HG03095 (cell line): ENCODE measurements around the gene CBY2.

Source experiments
- ATAC-seq: cut with Tn5 transposase; IDR thresholded peaks from one replicate; pipeline ENCODE4 v1.9.1; 2021; ENCODE audit warnings: moderate library complexity; ENCODE audit not compliant: unreplicated experiment

The CBY2 gene

GRCh38 chr13:45700971-45701900 is 884 bp upstream of the CBY2 start:
- peak; percentile 57 for ATAC-seq

DNA sequence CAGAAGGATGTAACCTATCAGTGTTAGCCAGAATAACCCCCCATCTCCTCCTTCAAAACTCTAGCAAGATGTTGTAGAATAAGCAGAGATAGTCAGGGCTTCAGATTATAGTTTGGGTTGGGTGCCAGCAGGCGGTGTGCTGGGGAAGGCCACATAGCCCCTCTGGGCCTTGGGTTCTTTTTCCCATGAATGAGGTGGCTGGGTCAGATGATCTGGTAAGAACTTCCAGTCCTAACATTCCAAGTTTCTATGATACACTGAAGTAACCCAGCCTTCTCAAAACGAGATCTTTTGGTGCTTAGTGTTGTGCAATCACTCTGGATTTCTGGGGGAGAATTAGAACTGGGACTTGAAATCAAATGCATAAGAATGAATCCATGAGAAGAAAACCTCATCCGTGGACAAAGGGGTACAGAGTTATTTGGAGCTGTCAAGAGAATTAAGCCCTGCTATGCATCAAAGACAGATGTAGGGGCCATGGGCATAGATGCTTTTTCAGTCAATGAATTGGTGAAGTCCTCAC is 810 bp downstream of the CBY2 start:
- no peak for ATAC-seq

DNA sequence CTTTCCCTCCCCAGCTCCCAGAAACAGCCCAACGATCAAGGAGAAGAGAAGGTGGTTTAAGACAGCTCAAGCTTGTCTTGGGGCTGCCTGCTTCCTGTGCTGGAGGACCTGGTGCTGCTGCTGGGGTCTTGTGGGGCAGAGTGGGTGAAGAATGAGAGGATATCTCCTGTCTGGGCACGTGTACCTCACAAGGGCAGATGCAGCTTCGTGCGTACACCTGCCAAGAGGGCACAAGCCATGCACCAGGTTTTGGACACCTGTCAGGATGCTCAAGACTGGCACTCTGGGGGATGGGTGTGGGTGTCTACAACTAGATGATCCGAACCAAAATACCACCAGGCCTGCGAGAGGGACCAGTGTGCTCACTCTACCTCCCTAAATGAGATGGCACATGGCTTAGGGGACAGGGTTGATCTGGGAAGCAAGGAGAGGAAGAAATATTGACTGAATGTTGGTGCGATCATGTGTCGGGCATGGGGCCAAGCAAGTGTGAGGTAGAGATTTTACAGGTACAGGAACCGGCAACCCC is 2.2 kb downstream of the CBY2 start:
- ATAC-seq = no peak

- no peak for ATAC-seq
Observed at GRCh38 chr13:45704854-45705695, 3.0 kb downstream of the CBY2 start.

- ATAC-seq = peak; percentile 30
Observed at GRCh38 chr13:45705918-45706317, 3.8 kb downstream of the CBY2 start.

DNA sequence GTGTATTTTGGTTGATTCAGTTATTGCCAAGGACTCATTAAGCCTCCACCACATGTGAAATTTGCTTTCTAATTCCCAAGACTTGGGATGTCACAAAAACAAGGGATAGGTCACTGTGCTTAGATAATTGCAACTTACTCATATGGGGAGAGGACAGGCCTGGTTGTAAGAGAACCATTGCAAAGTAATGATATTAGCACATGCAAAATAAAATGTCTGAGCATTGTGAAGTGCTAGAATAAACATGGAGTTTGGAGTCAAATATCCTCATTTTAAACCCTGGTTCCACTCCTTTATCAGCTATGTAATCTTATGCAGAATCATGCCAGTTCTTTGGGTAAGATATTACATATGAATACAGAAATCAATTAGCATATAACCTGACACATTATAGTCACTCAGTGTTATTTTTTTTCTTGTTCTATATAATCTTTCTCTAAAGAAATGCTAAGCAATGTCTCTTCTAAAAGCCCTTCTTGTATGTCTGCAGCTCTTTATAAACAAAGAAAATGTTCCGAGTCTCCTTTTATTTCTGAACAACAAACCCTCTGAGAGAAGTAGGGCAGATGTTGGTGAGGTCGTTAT is 5.5 kb downstream of the CBY2 start:
- no peak for ATAC-seq

DNA sequence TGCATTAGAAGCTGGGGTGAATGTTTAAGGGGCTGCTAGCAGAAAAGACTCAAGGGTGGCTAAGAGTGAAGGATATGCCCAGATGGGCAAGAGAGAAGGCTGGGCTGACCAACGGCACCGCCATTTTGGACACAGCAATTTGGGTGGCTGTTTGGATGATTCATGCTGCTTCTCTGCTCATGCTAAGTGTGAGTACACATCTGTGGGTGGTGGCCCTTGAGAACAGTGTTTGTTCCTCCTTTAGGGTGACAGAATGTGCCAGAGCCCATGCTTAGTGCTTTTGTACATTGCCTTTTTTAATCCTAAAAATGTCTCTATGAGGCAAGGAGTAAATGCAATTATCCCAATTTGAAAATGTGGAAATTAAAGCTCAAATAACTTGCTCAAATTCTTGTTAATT is 9.8 kb downstream of the CBY2 start:
- ATAC-seq = no peak

GRCh38 chr13:45713106-45713690 is 11.1 kb downstream of the CBY2 start:
- no peak for ATAC-seq

GRCh38 chr13:45713721-45714120 is 11.6 kb downstream of the CBY2 start:
- no peak for ATAC-seq

DNA sequence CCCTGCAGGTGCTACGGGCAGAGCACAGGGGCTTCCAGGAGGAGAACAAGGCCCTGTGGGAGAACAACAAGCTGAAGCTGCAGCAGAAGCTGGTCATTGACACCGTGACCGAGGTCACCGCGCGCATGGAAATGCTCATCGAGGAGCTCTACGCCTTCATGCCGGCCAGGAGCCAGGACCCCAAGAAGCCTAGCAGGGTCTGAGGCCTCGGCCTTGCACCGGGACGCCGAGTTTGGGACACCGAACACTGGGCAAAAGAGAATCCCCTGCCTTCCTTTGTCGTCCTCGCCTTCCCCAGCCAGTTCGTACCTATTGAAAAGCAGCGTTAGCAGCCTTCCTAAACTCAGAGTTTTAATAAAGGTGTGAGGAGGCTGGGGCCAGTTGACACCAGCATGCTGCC is 12.1 kb downstream of the CBY2 start:
- ATAC-seq = no peak

DNA sequence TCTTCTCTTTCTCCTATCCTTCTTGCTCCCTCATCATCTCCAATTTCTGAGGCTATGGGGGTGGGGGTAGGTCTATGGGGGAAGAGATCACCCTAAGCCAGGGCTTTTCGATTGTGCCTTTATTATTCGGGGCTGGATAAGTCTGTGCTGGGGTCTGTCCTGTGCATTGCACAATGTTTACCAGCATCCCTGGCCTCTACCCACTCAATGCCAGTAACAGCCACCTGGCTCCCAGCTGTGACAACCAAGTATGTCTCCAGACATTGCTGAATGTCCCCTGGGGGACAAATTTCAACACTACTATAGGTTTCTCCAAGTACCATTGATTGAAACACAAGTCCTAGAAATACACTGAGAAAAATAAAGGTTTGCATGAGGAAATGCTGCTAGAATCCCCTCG is 13.2 kb downstream of the CBY2 start:
- no peak for ATAC-seq

GRCh38 chr13:45717349-45717748 is 15.2 kb downstream of the CBY2 start:
- no peak for ATAC-seq

DNA sequence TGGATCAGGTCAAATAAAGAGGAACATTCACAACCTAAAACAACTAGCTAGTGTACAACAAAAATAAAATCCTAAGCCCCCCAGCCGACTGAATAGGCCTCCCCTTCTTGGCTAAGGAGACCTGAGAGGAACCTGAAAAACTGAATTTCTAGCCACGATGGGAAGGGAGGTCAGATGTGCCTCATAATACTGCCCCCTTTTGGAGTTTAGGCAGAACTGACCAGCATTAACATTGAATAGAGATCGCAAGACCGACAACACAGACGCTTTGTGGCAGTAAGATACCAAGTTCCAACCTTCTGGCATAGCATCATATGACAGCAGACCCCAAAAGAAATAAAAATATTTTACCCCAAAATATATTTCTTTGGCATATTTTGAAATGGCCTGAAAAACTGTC is 15.9 kb downstream of the CBY2 start:
- no peak for ATAC-seq

DNA sequence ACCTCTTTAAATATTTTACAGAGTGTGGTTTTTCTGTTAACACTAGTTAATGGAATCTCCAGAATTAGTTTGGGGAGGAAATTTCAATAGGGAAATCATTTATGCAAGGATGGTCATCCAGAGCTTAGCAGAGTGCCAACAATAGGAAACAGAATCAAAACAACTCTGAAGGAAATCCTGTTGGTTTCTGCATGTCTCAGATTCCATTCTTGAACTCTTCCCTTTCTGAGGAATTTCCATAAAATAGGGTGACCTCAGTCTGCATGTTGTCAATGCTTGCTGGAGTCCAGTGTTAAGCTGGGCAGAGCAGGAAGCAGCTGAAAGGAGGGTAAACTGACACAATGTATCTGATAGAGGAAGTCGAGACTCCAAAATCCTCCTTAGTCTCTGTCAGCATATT is 16.9 kb downstream of the CBY2 start:
- ATAC-seq = no peak

GRCh38 chr13:45721203-45721731 is 19.1 kb downstream of the CBY2 start:
- no peak for ATAC-seq

DNA sequence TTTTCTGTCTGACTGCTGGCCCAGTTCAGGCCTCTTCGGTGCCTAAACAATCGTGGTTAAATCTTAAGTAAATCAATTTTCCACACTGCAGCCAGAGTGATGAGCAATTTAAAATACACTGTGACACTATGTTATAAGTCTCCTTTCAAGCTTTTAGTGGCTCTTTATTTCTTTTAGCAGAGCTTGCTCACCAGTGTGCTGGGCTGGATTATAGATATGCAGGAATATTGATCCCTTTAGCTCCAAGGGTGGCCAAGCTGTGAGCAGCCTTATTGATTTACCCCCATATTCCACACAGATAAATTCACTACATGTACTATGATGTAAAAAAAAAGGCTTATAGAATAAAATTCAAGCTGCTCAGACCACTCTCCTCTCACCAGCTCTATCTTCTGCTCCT is 21.7 kb downstream of the CBY2 start:
- no peak for ATAC-seq

- no peak for ATAC-seq
Observed at GRCh38 chr13:45728759-45729158, 26.6 kb downstream of the CBY2 start.

DNA sequence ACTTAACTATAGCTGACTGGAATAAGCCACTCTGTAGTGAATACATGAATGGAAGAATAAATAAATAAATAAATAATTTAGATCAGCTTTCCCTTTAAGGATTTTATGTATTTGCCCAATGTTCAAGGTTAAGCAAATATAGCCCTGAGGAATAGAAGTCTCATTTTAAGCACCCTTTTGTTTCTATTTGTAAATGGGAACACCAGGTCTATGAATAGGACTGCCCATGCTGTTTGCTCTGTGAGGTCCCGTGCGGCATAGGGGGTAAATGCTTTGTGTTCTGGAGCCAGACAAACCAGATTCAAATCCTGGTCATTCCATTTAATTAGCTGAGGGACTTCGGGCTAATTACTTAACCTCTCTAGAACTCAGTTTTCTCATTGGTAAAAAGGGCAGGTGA is 29.3 kb downstream of the CBY2 start:
- ATAC-seq = no peak

DNA sequence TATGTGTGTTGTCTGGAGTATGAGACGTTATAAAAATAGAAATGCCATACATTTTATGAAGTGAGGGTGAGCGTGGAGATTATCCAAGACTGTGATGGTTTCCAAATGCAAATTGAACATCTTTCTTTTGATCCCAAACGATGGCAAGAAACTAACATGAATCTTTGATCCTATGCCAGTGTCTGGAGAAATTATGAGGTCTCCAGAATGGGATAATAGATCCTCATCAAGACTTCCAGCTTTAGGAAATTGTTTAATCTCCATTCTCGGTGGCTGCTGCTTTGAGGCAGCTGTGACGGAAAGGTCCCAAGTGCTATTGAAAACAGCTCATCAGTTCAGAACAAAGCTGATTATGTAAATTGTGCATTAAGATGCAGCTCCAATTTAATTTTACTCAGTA is 30.8 kb downstream of the CBY2 start:
- ATAC-seq = no peak

- no peak for ATAC-seq
Observed at GRCh38 chr13:45733361-45733760, 31.2 kb downstream of the CBY2 start.
